Measurements from ENCODE around the gene EFCAB11. TPM values are rescaled to one million over a fixed set of nuclear protein-coding genes. Genes with fewer than 3 reads are reported as not detected.

Gene EFCAB11
- total and polyA plus RNA-seq, 2 donors (not counting 3 experiments of a cell fraction or from before 2014, with no cell fraction given) = 2.8 to 6.3 TPM

- CTCF ChIA-PET = no interaction called here
- intact Hi-C loops (cut with micrococcal nuclease) = no loop called here
- no peak overlapping the region for H2AFZ ChIP-seq (ENCODE audit: low read depth, low read length)
Observed at GRCh38 chr14:89746654-89747053, 207.9 kb downstream of the EFCAB11 start.

More at GRCh38 chr14:89746654-89747053, 207.9 kb downstream of the EFCAB11 start:
- no peaks in the 10 kb centered on the region for H3K27me3 ChIP-seq (ENCODE audit: control insufficient read depth in 2 of 2, insufficient read depth in 2 of 2, low read length in 2 of 2)
- no peaks in the 10 kb centered on the region for H3K9me3 ChIP-seq (replicated peaks; ENCODE audit: control insufficient read depth, insufficient read depth, low read length)
- H3K36me3 ChIP-seq (ENCODE audit: control insufficient read depth in 2 of 2, extremely low read depth in 1 of 2, insufficient read depth in 2 of 2, low read length in 2 of 2) = no peaks in the 10 kb centered on the region
- H4K20me1 ChIP-seq (replicated peaks; ENCODE audit: control insufficient read depth, extremely low read depth, insufficient read depth, low read length) = no peaks in the 10 kb centered on the region
- H3K9me1 ChIP-seq (replicated peaks; ENCODE audit: control insufficient read depth, extremely low read depth, insufficient read depth, low read length) = no peaks in the 10 kb centered on the region
- no peak overlapping the region for H3K27ac ChIP-seq (ENCODE audit: insufficient read depth, low read depth, low read length)
- DNase-seq (ENCODE audit: low read depth, low spot score) (no peak), FAIRE-seq (no peak)
- dilution Hi-C loops (cut with MboI; ENCODE audit: extremely low pct_ligation_motif_present, low sequenced_read_pairs) = no loop called here
- no peak overlapping the region for H3K9ac ChIP-seq (replicated peaks; ENCODE audit: extremely low read depth, insufficient read depth, low read length)
- POLR2A ChIA-PET = no interaction called here
- H3K4me1 ChIP-seq (ENCODE audit: control insufficient read depth, extremely low read depth, insufficient read depth, low read length) = no peaks in the 10 kb centered on the region
- no peak for TF ChIP-seq GATA2 (IDR thresholded peaks at IDR 0.05; ENCODE audit: insufficient read depth, insufficient read length, low read depth, low read length)
- TF ChIP-seq, protein P1, sequence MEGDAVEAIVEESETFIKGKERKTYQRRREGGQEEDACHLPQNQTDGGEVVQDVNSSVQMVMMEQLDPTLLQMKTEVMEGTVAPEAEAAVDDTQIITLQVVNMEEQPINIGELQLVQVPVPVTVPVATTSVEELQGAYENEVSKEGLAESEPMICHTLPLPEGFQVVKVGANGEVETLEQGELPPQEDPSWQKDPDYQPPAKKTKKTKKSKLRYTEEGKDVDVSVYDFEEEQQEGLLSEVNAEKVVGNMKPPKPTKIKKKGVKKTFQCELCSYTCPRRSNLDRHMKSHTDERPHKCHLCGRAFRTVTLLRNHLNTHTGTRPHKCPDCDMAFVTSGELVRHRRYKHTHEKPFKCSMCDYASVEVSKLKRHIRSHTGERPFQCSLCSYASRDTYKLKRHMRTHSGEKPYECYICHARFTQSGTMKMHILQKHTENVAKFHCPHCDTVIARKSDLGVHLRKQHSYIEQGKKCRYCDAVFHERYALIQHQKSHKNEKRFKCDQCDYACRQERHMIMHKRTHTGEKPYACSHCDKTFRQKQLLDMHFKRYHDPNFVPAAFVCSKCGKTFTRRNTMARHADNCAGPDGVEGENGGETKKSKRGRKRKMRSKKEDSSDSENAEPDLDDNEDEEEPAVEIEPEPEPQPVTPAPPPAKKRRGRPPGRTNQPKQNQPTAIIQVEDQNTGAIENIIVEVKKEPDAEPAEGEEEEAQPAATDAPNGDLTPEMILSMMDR (IDR thresholded peaks at IDR 0.05; ENCODE audit: extremely low read depth in 1 of 2, insufficient read depth in 1 of 2, low read depth in 1 of 2, low read length in 2 of 2) = no peak
- TF ChIP-seq POLR2A (IDR thresholded peaks at IDR 0.05; ENCODE audit: low read depth, low read length) = no peak
- TF ChIP-seq EZH2 (IDR thresholded peaks at IDR 0.05; ENCODE audit: borderline replicate concordance, low read depth, low read length, severe bottlenecking) = no peak
- TF ChIP-seq JUN (IDR thresholded peaks at IDR 0.05; ENCODE audit: borderline replicate concordance, insufficient read depth, insufficient read length, low read depth) = no peak
- no peak for TF ChIP-seq MYC (IDR thresholded peaks at IDR 0.05; ENCODE audit: low read depth, low read length)
- no peak for TF ChIP-seq POLR2AphosphoS5 (IDR thresholded peaks at IDR 0.05; ENCODE audit: insufficient read depth, low read depth, low read length)
- TF ChIP-seq, protein P2, sequence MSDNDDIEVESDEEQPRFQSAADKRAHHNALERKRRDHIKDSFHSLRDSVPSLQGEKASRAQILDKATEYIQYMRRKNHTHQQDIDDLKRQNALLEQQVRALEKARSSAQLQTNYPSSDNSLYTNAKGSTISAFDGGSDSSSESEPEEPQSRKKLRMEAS (IDR thresholded peaks at IDR 0.05; ENCODE audit: insufficient read depth, insufficient read length) = no peak
- TF ChIP-seq FOS (IDR thresholded peaks at IDR 0.05; ENCODE audit: borderline replicate concordance, insufficient read depth, low read length) = no peak
- no peak overlapping the region for H3K4me2 ChIP-seq (ENCODE audit: insufficient read depth, low read length)
- BruUV-seq (replicated peaks) = no TSS peak
- no peaks in the 10 kb centered on the region for H3K79me2 ChIP-seq (ENCODE audit: control insufficient read depth, insufficient read depth, low read length)
- no peak overlapping the region for H3K4me3 ChIP-seq (replicated peaks in 1 of 3; ENCODE audit: insufficient read depth in 1 of 3, low read depth in 1 of 3, low read length in 3 of 3)

All from endothelial cell of umbilical vein (primary cell).